ENCODE data around the gene PLEKHG5.

- TF ChIP-seq, protein P1, sequence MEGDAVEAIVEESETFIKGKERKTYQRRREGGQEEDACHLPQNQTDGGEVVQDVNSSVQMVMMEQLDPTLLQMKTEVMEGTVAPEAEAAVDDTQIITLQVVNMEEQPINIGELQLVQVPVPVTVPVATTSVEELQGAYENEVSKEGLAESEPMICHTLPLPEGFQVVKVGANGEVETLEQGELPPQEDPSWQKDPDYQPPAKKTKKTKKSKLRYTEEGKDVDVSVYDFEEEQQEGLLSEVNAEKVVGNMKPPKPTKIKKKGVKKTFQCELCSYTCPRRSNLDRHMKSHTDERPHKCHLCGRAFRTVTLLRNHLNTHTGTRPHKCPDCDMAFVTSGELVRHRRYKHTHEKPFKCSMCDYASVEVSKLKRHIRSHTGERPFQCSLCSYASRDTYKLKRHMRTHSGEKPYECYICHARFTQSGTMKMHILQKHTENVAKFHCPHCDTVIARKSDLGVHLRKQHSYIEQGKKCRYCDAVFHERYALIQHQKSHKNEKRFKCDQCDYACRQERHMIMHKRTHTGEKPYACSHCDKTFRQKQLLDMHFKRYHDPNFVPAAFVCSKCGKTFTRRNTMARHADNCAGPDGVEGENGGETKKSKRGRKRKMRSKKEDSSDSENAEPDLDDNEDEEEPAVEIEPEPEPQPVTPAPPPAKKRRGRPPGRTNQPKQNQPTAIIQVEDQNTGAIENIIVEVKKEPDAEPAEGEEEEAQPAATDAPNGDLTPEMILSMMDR (IDR thresholded peaks at IDR 0.05) = no peak
- no peak for TF ChIP-seq POLR2A (IDR thresholded peaks at IDR 0.05)
Measured at GRCh38 chr1:6538956-6539355, 47.5 kb upstream of the PLEKHG5 start.
